ENCODE results near the gene DNAJC17.
A peak's percentile ranks its signal among the peaks of the same experiment; 100 is the strongest.

DNAJC17 gene

GRCh38 chr15:40808861-40809450 lies 1.7 kb upstream of the DNAJC17 start:
- H3K4me3 ChIP-seq (ENCODE audit: control insufficient read depth, low read depth, low read length), result no peak overlapping the region
- no peak for TF ChIP-seq CTCF (conservative IDR thresholded peaks at IDR 0.05; ENCODE audit: control insufficient read depth, insufficient read depth, low read depth, low read length)
- no peak for DNase-seq (ENCODE audit: low read depth)

GRCh38 chr15:40807888-40808461 lies 702 bp upstream of the DNAJC17 start:
- TF ChIP-seq CTCF (conservative IDR thresholded peaks at IDR 0.05; ENCODE audit: control insufficient read depth, insufficient read depth, low read depth, low read length), result no peak
- peak; percentile 55 for DNase-seq (ENCODE audit: low read depth)
- peak overlapping the region; percentile 99 for H3K4me3 ChIP-seq (ENCODE audit: control insufficient read depth, low read depth, low read length)

GRCh38 chr15:40806672-40807027 lies 623 bp downstream of the DNAJC17 start:
- H3K4me3 ChIP-seq (ENCODE audit: control insufficient read depth, low read depth, low read length), result peak overlapping the region; percentile 99
- no peak for DNase-seq (ENCODE audit: low read depth)
- no peak for TF ChIP-seq CTCF (conservative IDR thresholded peaks at IDR 0.05; ENCODE audit: control insufficient read depth, insufficient read depth, low read depth, low read length)

- no peak overlapping the region for H3K4me3 ChIP-seq (ENCODE audit: control insufficient read depth, low read depth, low read length)
- no peak for DNase-seq (ENCODE audit: low read depth)
- no peak for TF ChIP-seq CTCF (conservative IDR thresholded peaks at IDR 0.05; ENCODE audit: control insufficient read depth, insufficient read depth, low read depth, low read length)
These were observed 3.6 kb downstream of the DNAJC17 start for GRCh38 chr15:40803688-40804087.

GRCh38 chr15:40803076-40803475 lies 4.2 kb downstream of the DNAJC17 start:
- DNase-seq (ENCODE audit: low read depth), result no peak
- no peak overlapping the region for H3K4me3 ChIP-seq (ENCODE audit: control insufficient read depth, low read depth, low read length)
- no peak for TF ChIP-seq CTCF (conservative IDR thresholded peaks at IDR 0.05; ENCODE audit: control insufficient read depth, insufficient read depth, low read depth, low read length)

GRCh38 chr15:40799523-40799922 lies 7.8 kb downstream of the DNAJC17 start:
- DNase-seq (ENCODE audit: low read depth), result no peak
- H3K4me3 ChIP-seq (ENCODE audit: control insufficient read depth, low read depth, low read length), result no peak overlapping the region
- TF ChIP-seq CTCF (conservative IDR thresholded peaks at IDR 0.05; ENCODE audit: control insufficient read depth, insufficient read depth, low read depth, low read length), result no peak

Measured in fibroblast of mammary gland (primary cell).